ENCODE data around the gene C11orf65.

C11orf65 gene

DNA sequence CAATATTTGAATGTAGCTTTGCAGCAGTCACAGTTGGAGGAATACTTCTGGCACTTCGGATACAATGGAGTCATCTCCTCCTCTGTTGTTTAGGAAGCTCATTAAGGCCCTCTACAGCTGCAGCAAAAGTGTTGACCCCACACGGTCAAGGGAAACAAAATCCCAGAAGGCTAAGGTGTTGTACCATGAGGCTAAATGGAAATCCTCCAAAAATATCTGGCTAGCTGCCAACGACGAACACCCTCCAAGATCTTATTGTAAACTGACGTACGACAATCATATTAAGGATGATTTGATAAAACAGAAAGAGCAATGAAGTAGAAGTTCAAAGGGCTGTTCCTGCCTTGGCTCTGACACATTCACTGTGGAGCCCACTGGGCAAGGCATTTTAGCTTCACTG is 26.9 kb upstream of the C11orf65 start:
- H3K27ac ChIP-seq = no peak overlapping the region
- TF ChIP-seq, protein P1, sequence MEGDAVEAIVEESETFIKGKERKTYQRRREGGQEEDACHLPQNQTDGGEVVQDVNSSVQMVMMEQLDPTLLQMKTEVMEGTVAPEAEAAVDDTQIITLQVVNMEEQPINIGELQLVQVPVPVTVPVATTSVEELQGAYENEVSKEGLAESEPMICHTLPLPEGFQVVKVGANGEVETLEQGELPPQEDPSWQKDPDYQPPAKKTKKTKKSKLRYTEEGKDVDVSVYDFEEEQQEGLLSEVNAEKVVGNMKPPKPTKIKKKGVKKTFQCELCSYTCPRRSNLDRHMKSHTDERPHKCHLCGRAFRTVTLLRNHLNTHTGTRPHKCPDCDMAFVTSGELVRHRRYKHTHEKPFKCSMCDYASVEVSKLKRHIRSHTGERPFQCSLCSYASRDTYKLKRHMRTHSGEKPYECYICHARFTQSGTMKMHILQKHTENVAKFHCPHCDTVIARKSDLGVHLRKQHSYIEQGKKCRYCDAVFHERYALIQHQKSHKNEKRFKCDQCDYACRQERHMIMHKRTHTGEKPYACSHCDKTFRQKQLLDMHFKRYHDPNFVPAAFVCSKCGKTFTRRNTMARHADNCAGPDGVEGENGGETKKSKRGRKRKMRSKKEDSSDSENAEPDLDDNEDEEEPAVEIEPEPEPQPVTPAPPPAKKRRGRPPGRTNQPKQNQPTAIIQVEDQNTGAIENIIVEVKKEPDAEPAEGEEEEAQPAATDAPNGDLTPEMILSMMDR (conservative IDR thresholded peaks at IDR 0.05) = no peak

DNA sequence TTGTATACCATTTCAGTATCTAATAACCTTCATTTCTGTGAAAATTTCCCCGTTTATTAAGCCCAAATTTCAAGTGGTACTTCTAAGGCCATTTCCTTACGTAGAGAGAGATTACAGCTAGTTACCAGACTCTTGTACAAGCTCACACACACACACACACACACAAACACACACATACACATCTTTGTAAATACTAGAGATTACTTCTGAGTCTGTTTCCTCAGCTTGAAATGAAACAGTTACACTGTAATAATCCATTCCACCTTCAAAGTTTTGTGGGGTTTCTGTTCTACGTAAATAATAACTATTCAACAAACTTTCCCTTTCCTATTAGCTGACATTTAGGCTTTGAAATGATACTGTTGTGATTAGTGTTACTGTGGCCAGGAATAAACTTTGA is 24.6 kb upstream of the C11orf65 start:
- TF ChIP-seq, protein P1 (conservative IDR thresholded peaks at IDR 0.05) = no peak
- H3K27ac ChIP-seq = no peak overlapping the region

DNA sequence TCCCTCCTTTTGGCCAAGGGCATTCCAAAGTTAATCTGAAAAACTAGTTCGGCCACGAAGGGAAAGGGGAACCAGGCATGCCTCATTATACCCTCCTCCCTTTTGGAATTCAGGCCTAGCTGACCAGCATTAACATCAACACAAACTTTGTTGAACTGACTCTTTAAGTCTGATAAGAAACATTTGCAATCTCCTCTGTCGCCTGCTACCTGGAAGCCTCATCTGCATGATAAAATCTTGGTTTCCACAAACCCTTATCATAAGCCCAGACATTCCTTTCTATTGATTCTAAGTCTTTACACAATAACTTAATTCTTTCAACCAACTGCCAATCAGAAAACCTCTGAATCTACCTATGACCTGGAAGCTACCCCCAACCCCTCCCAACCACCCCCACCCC is 19.5 kb upstream of the C11orf65 start:
- TF ChIP-seq, protein P1 (conservative IDR thresholded peaks at IDR 0.05) = no peak

DNA sequence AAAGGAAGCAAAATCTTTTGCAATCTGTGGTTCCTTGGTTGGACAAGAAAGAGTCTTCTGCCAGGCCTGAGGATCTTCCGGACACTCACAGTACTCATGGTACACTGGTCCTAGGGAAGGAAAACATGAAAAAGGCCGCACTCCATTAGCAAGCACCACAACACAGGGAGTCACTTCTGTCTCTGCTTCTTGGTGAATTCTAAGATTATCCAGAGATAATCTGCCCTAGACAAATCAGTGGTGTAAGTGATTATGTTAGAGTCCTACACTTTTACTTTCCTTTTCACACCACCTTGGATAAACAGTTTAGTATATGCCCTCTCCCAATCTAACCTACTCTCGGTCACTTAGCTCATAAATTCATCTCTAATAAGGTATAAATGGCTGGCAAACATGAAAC is 19.0 kb upstream of the C11orf65 start:
- TF ChIP-seq, protein P1 (conservative IDR thresholded peaks at IDR 0.05) = no peak
- no peak overlapping the region for H3K27ac ChIP-seq

More for the DNA sequence above, 19.5 kb upstream of the C11orf65 start:
- no peak overlapping the region for H3K27ac ChIP-seq

DNA sequence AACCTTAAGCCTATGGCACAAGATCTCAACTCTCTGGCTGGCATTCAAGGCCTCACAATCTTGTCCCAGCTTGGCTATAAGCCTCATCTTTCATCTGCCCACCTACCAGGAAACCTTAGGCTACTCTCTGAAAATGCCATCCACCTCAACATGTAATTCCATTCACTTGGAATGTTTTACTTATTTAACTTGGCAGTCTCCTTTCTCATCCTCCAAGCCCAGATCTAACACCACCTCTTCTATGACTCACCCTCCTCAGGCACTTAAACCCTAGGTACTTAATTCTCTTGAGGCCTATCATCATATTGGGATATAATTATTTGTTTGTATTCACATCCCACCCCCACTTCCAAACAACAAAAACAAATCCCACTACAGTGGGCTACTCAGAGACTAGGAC is 15.8 kb upstream of the C11orf65 start:
- TF ChIP-seq, protein P1 (conservative IDR thresholded peaks at IDR 0.05) = no peak
- no peak overlapping the region for H3K27ac ChIP-seq

DNA sequence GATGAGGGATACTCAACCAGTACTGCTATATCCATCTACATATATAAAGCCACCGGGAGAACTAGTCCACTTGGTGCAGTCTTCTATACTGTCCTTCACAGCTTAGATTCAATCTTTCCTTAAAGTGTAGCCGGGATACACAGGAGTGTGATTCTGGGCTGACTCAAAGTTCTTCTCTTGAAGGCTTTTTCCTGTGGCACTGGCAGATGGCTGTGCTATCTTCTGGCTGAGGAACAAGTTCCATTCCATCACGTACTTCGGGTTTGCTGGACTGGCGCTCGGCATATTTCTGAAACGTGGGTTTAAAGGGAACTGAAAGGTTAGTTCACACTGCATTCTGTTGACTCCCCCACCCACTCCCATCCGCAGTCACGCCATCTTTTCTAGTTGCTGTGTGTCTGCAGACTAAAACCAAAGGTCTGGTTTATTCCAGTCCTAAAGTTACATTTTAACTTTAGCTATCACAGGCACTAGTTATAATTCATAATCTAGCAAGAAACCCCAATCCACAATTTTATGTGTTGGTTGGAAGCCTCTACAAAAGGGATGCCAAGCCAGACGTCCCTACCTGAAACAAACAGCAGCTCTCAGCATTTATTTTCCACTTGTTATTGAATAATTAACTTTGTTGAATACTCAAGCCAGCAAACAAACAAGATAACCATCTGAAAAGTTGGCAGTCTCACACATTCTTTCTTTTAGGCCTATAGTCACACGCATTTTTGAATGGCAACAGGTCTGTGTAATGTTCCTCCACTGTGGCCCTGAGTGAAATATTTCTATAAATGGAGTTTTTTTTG is 7.5 kb upstream of the C11orf65 start:
- H3K27ac ChIP-seq = peak overlapping the region; percentile 35
- TF ChIP-seq, protein P1 (conservative IDR thresholded peaks at IDR 0.05) = no peak

DNA sequence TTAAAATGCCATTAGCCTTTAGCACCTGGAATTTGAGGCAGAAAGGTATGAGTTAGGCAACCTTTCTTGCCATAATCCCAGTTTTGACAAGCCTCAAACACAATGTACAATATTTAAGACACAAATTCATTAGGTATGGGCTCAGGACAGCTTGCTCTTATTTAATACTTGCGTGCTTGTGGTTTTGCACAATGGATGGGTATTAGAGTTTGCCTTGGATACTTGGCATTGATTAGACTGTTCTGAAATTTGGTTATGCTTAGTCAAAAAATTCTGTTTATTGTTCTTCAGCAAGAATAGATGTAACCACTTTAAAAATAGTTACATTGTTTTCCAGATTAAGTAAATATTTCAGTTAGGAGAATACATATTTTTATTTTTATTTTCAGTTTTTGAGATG is 5.4 kb upstream of the C11orf65 start:
- TF ChIP-seq, protein P1 (conservative IDR thresholded peaks at IDR 0.05) = no peak
- no peak overlapping the region for H3K27ac ChIP-seq

Measured in VCaP (cell line).